NCI-H2029 treated with DMSO at 0.1 percent for 48 hours (cell line): Measurements from ENCODE around the gene OR2F2.

ENCODE experiments used
- DNase-seq: peaks from one replicate; lab custom pipeline; 2025; lab: John Stamatoyannopoulos, UW

Gene OR2F2

GRCh38 chr7:143934526-143935325, at the start of gene OR2F2:
OR2F2 (plus strand) TSS chr7:143935233; CDS start chr7:143935233, 0 bp downstream.
- DNase-seq, result no peak

DNA sequence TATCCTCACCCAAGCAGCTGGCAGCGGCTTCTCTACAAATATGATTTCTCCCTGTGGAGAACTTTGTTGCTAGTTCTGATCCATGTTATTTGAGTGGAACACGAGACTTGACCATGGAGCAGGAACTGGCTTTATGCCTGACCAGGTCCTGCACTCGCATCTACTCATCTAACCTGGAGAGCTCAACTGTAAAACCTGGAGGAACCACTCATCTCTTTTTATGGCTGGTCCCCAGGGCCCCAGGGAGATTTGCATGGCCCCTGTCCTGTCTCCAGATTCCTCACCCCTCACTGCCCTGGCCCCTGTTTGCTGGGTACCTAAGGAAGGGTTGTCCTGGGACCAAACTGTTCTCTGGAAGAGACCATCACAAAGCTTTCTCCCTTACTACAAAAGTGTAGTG, 49.1 kb upstream of the OR2F2 start:
- no peak for DNase-seq

GRCh38 chr7:143886826-143887477, 48.1 kb upstream of the OR2F2 start:
- DNase-seq, result no peak

GRCh38 chr7:143889068-143889467, 46.0 kb upstream of the OR2F2 start:
- DNase-seq, result no peak

DNA sequence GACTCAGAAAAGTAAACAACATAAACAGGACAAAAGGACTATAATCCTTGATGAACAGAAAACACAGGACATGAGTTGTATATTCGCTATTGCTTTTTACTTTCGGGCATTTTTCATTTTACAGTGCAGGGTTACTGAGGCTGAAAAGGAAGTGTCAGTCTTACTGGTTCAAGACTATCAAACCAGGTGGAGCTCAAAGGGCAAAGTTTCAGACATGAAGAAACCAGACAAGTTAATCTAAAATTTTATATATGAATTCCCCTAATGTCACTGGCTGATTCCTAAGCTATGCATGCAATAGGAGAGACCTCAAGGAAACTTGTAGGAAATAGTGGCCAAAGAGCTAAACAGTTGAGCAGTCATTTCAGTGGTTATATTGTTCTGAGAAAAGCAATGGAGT, 44.5 kb upstream of the OR2F2 start:
- DNase-seq, result no peak

DNA sequence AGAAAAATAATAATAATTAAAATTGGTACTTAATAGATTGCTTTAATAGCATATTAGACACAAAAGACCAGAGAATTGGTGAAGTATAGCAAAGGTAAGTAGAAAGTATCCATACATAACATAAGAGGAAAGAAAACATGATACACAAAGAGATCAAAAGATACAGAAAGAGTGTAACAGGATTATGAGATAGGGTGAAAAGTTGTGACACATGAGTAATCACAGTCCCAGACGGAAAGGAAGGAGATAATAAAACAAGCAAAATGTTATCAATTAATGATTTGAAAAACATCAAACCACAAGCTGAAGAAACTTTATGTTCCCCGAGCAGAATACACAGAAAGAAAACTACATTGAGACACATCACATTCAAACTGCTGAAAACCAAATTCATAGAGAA, 43.6 kb upstream of the OR2F2 start:
- no peak for DNase-seq

DNA sequence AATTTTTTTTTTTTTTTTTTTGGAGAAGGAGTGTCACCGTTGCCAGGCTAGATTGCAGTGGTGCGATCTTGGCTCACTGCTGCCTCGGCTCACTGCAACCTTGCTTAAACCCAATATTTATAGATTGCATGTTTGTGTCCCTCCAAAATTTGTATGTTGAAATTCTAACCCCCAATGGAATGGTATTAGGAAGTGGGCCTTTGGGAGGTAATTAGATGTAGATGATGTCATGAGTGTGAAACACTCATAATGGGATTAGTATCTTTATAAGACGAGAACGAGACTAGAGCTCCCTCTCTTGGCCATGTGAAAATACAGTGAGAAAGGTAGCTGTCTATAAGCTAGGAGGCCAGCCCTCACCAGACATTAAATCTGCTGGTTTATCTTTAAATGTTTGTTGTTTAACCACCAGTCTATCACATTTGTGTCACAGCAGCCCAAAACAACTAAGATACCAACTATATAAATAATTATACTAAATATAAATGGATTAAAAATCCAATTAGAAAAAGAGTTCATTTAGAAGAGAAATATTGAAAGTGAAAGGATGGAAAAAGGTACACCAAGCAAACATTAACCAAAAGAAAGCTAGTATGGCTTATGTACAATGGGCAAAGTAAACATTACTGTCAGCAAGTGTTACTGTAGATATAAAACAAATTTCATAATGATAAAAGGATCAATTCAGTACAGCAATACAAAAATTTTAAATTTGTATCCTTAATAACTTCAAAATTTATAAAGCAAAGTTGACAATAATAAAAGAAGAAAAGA, 42.3 kb upstream of the OR2F2 start:
- peak; percentile 68 for DNase-seq

- DNase-seq, result no peak
Measured at GRCh38 chr7:143896667-143897066, 38.4 kb upstream of the OR2F2 start.

DNA sequence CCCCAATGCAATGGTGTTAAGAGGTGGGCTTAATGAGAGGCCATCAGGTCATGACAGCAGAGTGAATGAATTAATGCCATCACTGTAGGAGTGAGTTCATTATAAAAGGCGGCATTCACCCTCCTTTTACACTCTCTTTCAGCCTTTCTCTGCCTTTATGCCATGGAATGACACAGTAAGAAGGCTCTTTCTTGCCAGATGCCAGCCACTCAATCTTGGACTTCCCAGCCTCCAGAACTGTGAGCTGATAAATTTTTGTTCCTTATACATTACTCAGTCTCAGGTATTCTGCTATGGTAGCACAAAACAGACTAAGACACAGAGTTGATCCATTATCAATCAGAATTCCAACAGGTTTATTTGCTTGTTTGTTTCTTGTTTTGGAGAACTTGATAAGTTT, 36.2 kb upstream of the OR2F2 start:
- DNase-seq, result no peak

DNA sequence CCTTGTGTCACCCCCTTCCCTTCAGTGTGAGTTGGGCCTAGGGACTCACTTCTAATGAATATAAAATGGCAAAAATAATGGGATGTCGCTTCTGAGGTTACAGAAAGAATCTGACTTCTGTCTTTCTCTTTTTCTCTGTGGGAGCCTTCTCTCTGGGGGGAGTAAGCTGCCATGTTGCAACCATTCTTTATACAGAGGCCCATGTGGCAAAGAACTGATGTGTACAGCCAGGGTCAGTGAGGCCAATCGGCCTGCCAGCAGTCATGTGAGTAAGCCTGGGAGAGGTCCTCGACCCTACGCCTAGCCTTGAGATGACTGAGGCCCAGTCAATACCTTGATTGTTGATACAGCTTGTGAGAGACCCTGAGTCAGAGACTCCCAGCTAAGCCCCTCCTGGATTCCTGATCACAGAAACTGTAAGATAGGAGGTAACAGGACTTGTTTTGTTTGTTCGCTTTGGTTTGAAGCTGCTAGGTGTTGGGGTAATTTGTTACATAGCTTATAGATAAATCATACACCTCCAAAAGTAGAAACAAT, 34.7 kb upstream of the OR2F2 start:
- no peak for DNase-seq

- DNase-seq, result peak; percentile 66
Measured at GRCh38 chr7:143901332-143901667, 33.7 kb upstream of the OR2F2 start.

GRCh38 chr7:143901668-143902331, 33.2 kb upstream of the OR2F2 start, which contains the start of gene TCAF1:
TCAF1 (minus strand) TSS chr7:143902176; CDS start chr7:143876608, 25,568 bp downstream.
- peak; percentile 83 for DNase-seq

GRCh38 chr7:143902332-143902899, 32.6 kb upstream of the OR2F2 start:
- no peak for DNase-seq

DNA sequence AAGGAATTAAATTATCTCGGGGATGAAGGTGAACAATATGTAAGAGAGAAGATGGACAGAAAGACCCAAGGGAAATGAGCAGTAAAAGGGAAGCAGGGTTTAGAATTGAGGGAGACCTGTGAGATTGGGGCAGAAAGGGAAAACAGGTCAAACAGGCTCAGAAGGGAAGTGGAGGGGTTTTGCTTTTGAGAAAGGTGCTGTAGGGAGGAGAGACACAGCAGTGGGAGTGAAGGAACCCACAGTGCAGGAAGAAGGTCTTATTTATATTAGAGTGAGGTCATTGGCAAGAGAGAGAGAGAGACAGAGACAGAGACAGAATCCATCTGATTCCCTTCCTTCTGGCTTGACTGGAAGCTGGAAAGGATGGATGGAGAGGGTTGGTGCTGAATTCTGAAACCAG, 29.5 kb upstream of the OR2F2 start:
- no peak for DNase-seq

DNA sequence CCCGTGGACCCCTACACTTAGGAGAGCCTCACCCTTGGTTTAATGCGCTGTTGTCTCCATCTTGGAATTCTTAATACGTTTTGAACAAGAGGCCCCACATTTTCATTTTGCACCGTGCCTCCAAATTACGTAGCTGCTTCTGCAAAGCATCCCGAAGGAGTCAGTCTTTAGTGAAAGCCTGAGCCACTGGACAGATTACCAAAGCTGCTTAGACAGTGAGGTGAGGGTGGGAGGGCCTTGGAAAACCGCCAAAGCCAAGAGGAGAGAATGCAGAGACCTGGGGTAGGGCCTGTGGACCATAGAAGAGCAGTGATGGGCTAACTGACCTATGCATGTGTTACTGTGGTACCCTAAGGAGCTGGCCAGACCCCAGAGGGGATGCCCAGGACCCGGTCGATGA, 28.9 kb upstream of the OR2F2 start:
- no peak for DNase-seq

- no peak for DNase-seq
Measured at GRCh38 chr7:143906895-143907294, 28.1 kb upstream of the OR2F2 start.

- no peak for DNase-seq
Measured at GRCh38 chr7:143908120-143908519, 26.9 kb upstream of the OR2F2 start.

DNA sequence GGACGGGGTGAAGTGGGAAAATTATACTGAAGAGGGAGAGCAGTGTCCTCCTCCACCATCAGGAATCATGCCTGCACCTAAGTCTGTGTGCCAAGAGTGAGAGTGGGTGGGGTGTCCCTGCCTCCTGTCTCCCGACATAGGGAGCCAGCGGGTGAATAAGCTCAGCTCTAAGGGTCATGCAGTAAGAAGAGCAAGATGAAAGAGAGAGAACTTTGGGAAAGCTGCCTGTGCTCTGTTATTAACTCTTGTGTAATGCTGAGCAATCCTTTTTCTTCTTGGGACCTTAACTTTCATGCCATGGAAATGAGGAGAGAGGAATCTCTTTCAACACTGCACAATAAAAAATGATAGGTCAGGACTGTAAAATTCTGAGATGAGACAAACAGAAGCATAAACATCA, 25.2 kb upstream of the OR2F2 start:
- no peak for DNase-seq

DNA sequence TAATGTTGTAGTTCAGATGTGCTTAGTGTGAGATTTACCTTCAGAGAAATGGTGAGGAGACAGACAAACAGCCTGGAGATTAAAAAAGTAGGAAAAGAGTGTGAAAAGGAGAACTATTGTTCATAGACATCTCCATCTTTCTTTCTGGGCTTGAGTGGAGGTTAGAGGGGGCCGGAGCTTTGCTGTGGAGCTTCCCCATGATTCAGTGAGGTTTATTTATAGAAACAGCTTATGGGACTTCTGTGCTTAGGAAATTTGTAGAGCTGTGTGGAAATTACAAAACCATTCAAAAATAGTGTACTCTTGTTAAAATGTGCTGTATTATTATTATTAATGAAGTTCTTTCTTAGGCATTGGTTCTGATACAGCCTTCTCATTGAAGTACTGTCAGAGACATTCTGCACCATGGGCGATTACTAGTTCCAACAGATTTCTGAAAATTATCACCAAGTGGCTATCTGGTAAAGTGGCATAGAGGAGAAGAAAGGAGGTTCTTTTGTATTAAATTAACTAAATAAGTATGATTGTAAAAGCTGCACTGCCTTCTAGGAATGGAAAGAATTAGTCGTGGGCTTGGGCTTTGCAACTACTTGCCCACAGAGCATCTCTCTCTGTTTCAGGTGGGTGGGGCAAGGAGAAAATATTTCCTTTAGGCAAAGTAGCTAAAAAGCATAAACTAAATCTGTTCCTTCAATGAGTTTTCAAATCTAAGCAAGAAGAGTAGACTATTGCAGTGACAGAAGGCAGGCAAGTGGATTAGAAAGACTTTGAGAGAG, 24.4 kb upstream of the OR2F2 start:
- DNase-seq, result no peak

DNA sequence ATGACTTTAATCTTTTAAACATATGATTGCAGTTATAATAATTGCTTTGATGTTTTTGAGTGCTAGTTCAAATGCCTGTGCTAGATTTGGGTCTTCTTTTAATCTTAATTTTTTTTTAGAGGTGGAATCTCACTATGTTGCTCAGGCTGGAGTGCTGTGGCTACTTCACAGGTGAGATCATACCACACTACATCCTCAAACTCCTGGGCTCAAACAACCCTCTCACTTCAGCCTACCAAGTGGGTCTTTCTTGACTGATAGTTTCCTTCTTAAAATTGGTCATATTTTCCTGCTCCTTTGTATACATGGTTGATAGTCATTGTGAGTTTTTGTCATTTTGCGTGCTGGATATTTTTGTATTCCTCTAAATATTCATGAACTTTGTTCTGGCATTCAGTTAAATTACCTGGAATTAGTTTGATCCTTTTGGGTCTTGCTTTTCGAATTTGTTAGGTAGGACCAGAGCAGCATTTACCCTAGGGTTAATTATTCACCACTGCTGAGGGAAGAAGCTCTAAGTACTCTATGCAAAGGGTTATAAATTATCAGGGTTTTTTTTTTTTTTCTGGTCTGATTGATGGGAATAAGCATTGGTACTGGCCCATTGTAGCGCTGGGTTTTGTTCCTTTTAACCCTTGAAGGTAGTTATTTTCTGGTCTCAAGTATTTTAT, 21.0 kb upstream of the OR2F2 start:
- DNase-seq, result no peak
